Ascending aorta (tissue), 2 donors: Measurements from ENCODE around the gene ARHGEF19. TPM values are rescaled to one million over a fixed set of nuclear protein-coding genes. Genes with fewer than 3 reads are reported as not detected.
A peak's percentile ranks its signal among the peaks of the same experiment; 100 is the strongest.

Experiments used
- DNase-seq, 2 donors: peaks; one replicate each; pipeline ENCODE4 v3.0.0-alpha.2; 2019; ENCODE audit warnings: low spot score in 2 of 2
- H3K27ac ChIP-seq, 2 donors: fragments of 200-600 bp; sonication (generic); one replicate each; pipeline ENCODE4 v1.5.1; 2016 to 2017; ENCODE audit warnings: mild to moderate bottlenecking in 1 of 2
- H3K27me3 ChIP-seq: fragments of 200-600 bp; sonication (generic); one replicate; pipeline ENCODE4 v1.5.1; 2017
- H3K36me3 ChIP-seq, 2 donors: fragments of 200-600 bp; sonication (generic); one replicate each; pipeline ENCODE4 v1.5.1; 2016
- H3K4me1 ChIP-seq, 2 donors: fragments of 200-600 bp; sonication (generic); one replicate each; pipeline ENCODE4 v1.5.1; 2016 to 2017; ENCODE audit warnings: mild to moderate bottlenecking in 1 of 2
- H3K4me3 ChIP-seq, 2 donors: fragments of 200-600 bp; sonication (generic); one replicate each; pipeline ENCODE4 v1.5.1; 2016 to 2017; ENCODE audit warnings: mild to moderate bottlenecking in 1 of 2
- H3K9me3 ChIP-seq, 2 donors: fragments of 200-600 bp; sonication (generic); one replicate each; pipeline ENCODE4 v1.5.1; 2016
- intact Hi-C: fragments of 100-400 bp; cut with DNase I; formaldehyde crosslinking; loops from one replicate; pipeline ENCODE4 v1.15.1; 2023
- total RNA-seq: library from RNA; depleted of rRNA; stranded (reverse); fragments of >200 nt; gene quantifications from one replicate; pipeline ENCODE4 v1.1.0, GENCODE V29; 2016
- TF ChIP-seq, protein P1 (sequence below), 3 experiments: fragments of 200-600 bp in 2 of 3; fragments of 450-650 bp in 1 of 3; sonication (generic) in 2 of 3; IDR thresholded peaks; one replicate each; pipeline ENCODE4 v1.5.1; 2016 to 2019; ENCODE audit warnings: antibody characterized with exemption in 3 of 3, mild to moderate bottlenecking in 1 of 3, moderate library complexity in 1 of 3

The ARHGEF19 gene
- total RNA-seq, 1 donor from 2014 or later: 1.5 TPM

DNA sequence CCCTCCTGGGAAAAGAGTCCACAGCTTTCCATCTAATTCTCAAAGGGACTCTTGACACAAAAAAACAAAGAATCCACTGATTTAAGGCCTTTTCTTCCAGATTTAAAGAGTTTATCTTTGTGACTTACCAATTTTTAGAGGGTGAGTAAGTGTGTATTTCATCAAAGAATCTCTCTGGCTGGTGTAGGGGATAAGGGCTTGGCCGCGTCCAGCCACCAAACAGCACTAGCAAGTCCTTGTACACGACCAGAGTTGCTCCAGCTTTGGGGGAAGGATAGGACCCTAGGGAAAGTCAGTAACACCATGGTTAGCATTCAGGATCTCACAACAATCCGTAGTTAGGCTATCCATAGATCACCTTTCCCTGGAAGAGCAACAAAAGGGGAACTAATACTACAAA is 44.0 kb upstream of the ARHGEF19 start:
- Histone ChIP-seq H3K4me1 (peaks cover 0 to 37% of the 10 kb centered on the region in 2 donors), H3K4me3 (no peak overlapping the region), H3K27ac (peak overlapping the region; percentile 12 to 20), H3K36me3 (peaks cover 31 to 41% of the 10 kb centered on the region in 2 donors), H3K27me3 (no peaks in the 10 kb centered on the region), H3K9me3 (no peaks in the 10 kb centered on the region)
- intact Hi-C loops: no loop called here
- peak in 1 of 2 donors; percentile 56 for DNase-seq
- TF ChIP-seq, protein P1, sequence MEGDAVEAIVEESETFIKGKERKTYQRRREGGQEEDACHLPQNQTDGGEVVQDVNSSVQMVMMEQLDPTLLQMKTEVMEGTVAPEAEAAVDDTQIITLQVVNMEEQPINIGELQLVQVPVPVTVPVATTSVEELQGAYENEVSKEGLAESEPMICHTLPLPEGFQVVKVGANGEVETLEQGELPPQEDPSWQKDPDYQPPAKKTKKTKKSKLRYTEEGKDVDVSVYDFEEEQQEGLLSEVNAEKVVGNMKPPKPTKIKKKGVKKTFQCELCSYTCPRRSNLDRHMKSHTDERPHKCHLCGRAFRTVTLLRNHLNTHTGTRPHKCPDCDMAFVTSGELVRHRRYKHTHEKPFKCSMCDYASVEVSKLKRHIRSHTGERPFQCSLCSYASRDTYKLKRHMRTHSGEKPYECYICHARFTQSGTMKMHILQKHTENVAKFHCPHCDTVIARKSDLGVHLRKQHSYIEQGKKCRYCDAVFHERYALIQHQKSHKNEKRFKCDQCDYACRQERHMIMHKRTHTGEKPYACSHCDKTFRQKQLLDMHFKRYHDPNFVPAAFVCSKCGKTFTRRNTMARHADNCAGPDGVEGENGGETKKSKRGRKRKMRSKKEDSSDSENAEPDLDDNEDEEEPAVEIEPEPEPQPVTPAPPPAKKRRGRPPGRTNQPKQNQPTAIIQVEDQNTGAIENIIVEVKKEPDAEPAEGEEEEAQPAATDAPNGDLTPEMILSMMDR (IDR thresholded peaks at IDR 0.05): no peak

DNA sequence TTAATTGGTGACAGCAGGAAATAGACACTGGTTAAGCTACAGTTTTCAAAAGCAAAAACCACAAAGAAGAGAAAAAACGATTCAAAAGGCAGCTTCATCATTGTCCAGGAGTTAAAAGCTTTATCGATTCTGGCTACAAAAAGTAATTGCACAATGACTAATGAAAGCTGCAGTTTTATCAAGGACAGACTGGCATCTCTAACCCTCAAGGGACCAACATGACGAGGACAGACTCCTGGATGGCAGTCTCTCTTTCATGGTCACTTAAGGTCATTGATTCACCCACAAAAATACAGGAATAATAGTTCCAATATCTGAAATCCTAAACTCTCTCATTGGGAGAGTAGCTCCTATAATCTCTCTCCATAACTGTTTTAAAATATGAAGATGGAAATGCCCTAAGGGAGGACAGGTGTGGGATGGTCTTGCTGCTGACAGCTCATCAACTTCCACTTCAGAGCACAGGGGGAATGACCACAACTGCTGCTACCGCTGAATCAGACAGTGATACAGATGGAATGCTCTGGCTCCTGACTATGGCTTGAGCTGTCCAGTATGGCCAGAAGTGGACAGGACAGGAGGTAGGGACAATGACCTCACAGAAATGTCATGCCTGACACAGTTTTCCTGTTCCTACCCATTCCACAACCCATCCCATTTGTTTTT is 41.9 kb upstream of the ARHGEF19 start:
- peak in 1 of 2 donors; percentile 27 for DNase-seq
- intact Hi-C loops: no loop called here
- H3K4me3 ChIP-seq: no peak overlapping the region
- peaks cover 37 to 49% of the 10 kb centered on the region in 2 donors for H3K36me3 ChIP-seq
- H3K9me3 ChIP-seq: no peaks in the 10 kb centered on the region
- H3K27ac ChIP-seq: peak overlapping the region; percentile 83 to 85
- TF ChIP-seq, protein P1 (IDR thresholded peaks at IDR 0.05): no peak
- no peaks in the 10 kb centered on the region for H3K27me3 ChIP-seq
- peaks cover 5 to 51% of the 10 kb centered on the region in 2 donors for H3K4me1 ChIP-seq

DNA sequence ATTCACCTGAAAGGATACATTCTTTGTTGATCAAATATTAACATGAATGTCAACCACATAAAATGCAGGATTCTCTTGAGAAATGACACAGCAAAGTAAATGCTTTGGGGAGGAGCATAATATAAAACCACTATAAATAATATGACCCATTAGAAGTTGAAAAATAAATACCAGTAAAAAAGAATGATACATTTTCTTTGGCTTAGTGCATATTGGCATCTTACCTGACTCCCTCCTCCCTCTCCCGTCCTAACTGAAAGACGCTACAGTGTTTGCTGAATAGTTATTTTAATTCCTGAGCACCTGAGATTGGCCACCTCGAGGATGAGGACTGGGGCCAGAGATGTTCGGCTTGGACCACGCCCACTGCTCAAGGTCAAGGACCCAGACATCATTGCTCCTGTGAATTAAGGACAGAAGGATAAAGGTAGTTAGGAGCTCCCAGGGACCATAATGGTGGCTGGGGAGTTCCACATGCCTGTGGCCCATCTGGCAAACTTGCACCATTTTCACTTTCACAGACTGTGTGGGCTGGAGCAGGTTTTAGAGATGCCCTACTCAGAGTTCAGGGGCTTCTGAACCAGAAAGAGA is 41.0 kb upstream of the ARHGEF19 start:
- intact Hi-C loops: no loop called here
- TF ChIP-seq, protein P1 (IDR thresholded peaks at IDR 0.05): no peak
- H3K4me3 ChIP-seq: no peak overlapping the region
- H3K27ac ChIP-seq: peak overlapping the region; percentile 83 to 85
- DNase-seq: peak in 1 of 2 donors; percentile 55
- H3K4me1 ChIP-seq: peaks cover 10 to 60% of the 10 kb centered on the region in 2 donors
- H3K27me3 ChIP-seq: no peaks in the 10 kb centered on the region
- peaks cover 35 to 49% of the 10 kb centered on the region in 2 donors for H3K36me3 ChIP-seq
- no peaks in the 10 kb centered on the region for H3K9me3 ChIP-seq

DNA sequence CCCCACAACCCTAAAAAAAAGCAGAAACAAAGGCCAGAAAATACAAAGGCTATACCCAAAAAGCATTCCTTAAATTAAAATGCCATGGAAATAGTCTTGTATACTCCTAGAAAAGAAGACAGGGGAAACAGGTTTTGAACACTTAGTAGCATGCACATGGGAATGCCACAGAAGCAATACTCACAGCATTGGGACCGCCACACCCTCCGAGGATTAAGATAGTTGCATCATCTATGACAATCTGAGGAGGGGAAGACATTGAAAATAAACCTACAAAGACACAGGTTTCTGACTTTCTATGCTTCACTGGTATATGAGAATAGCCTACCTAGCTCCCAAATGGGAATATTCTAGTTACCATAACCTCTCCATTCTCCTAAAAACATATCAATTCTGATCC is 40.5 kb upstream of the ARHGEF19 start:
- Histone ChIP-seq H3K36me3 (peaks cover 33 to 49% of the 10 kb centered on the region in 2 donors), H3K4me3 (no peak overlapping the region), H3K27ac (peak overlapping the region; percentile 83 to 85), H3K9me3 (no peaks in the 10 kb centered on the region), H3K4me1 (peaks cover 10 to 63% of the 10 kb centered on the region in 2 donors), H3K27me3 (no peaks in the 10 kb centered on the region)
- TF ChIP-seq, protein P1 (IDR thresholded peaks at IDR 0.05): no peak
- no peak for DNase-seq
- intact Hi-C loops: no loop called here

DNA sequence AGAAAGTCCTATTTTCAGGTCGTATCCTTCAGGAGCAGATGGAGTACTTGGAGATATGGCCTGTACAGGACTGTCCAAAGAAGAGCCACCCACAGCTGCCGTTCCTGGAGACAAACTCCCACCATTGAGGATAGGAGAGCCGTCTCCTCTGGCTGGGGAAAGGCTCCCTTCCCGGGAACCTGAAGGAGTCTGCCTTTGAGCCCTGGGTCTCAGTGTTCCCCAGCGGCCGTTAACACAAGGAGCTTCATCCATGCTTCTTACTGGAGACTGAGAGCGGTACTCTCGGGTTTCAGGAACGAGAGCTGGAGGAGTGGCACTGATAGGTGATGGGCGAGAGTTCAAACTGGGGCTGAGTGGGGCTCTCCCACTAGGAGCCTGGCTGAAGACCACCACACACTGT is 38.9 kb upstream of the ARHGEF19 start:
- no peaks in the 10 kb centered on the region for H3K27me3 ChIP-seq
- H3K36me3 ChIP-seq: peaks cover 39 to 55% of the 10 kb centered on the region in 2 donors
- H3K4me1 ChIP-seq: peaks cover 18 to 68% of the 10 kb centered on the region in 2 donors
- no peaks in the 10 kb centered on the region for H3K9me3 ChIP-seq
- DNase-seq: peak in 1 of 2 donors; percentile 40
- TF ChIP-seq, protein P1 (IDR thresholded peaks at IDR 0.05): no peak
- H3K4me3 ChIP-seq: no peak overlapping the region
- intact Hi-C loops: loop anchor here (2.0 kb wide), 1 partner anchor 47 kb away; no protein-coding TSS in a partner anchor
- H3K27ac ChIP-seq: peak overlapping the region; percentile 83 to 85
